HEK293T (cell line): ENCODE results near the gene EFNA5.

Source experiments
- CTCF ChIA-PET: fragments of 350-600 bp; formaldehyde crosslinking; extraction: SDS; loops from one replicate; lab custom pipeline; 2021; ENCODE audit warnings: antibody characterized with exemption, inconsistent platforms; lab: Yijun Ruan, JAX
- POLR2A ChIA-PET: fragments of 350-600 bp; formaldehyde crosslinking; extraction: SDS; loops from one replicate; lab custom pipeline; 2020; ENCODE audit warnings: antibody characterized with exemption, inconsistent platforms; lab: Yijun Ruan, JAX
- DNase-seq: peaks from one replicate; pipeline ENCODE4 v3.0.0; 2012; ENCODE audit warnings: mixed read lengths; ENCODE audit errors: extremely low spot score
- ARNT ChIP-seq: fragments of 450-650 bp; IDR thresholded peaks from 2 replicates; pipeline ENCODE4 v1.6.1; 2017; ENCODE audit warnings: mild to moderate bottlenecking
- BHLHE40 ChIP-seq: fragments of 450-650 bp; IDR thresholded peaks from 2 replicates; pipeline ENCODE4 v1.6.1; 2016; ENCODE audit warnings: mild to moderate bottlenecking, moderate library complexity, borderline replicate concordance
- CTBP1 ChIP-seq: fragments of 450-650 bp; IDR thresholded peaks from 2 replicates; pipeline ENCODE4 v1.6.1; 2016; ENCODE audit warnings: borderline replicate concordance
- ELF4 ChIP-seq: fragments of 450-650 bp; IDR thresholded peaks from 2 replicates; pipeline ENCODE4 v1.6.1; 2017; ENCODE audit warnings: antibody characterized with exemption
- FOXA1 ChIP-seq: fragments of 450-650 bp; IDR thresholded peaks from 2 replicates; pipeline ENCODE4 v1.6.1; 2016; ENCODE audit warnings: mild to moderate bottlenecking
- FOXK2 ChIP-seq: fragments of 450-650 bp; IDR thresholded peaks from 2 replicates; pipeline ENCODE4 v1.6.1; 2016; ENCODE audit warnings: mild to moderate bottlenecking
- FOXM1 ChIP-seq: fragments of 450-650 bp; IDR thresholded peaks from 2 replicates; pipeline ENCODE4 v1.6.1; 2017; ENCODE audit warnings: mild to moderate bottlenecking, borderline replicate concordance
- HDGF ChIP-seq: fragments of 450-650 bp; IDR thresholded peaks from 2 replicates; pipeline ENCODE4 v1.6.1; 2017; ENCODE audit warnings: antibody characterized with exemption, borderline replicate concordance
- L3MBTL2 ChIP-seq: fragments of 450-650 bp; conservative IDR thresholded peaks from 2 replicates; pipeline ENCODE4 v1.6.1; 2016; ENCODE audit warnings: mild to moderate bottlenecking
- LEF1 ChIP-seq: fragments of 450-650 bp; IDR thresholded peaks from 2 replicates; pipeline ENCODE4 v1.6.1; 2017; ENCODE audit warnings: mild to moderate bottlenecking, borderline replicate concordance
- NFRKB ChIP-seq: fragments of 450-650 bp; IDR thresholded peaks from 2 replicates; pipeline ENCODE4 v1.6.1; 2016; ENCODE audit warnings: mild to moderate bottlenecking, moderate library complexity
- PKNOX1 ChIP-seq: fragments of 450-650 bp; IDR thresholded peaks from 2 replicates; pipeline ENCODE4 v1.6.1; 2016
- SP1 ChIP-seq: fragments of 450-650 bp; IDR thresholded peaks from 2 replicates; pipeline ENCODE4 v1.6.1; 2017
- SUZ12 ChIP-seq: fragments of 450-650 bp; IDR thresholded peaks from 2 replicates; pipeline ENCODE4 v1.6.1; 2016; ENCODE audit warnings: mild to moderate bottlenecking
- TARDBP ChIP-seq: fragments of 450-650 bp; IDR thresholded peaks from 2 replicates; pipeline ENCODE4 v1.6.1; 2016
- ZNF384 ChIP-seq: fragments of 450-650 bp; IDR thresholded peaks from 2 replicates; pipeline ENCODE4 v1.6.1; 2016

The EFNA5 gene

GRCh38 chr5:107652408-107652807 lies 18.3 kb downstream of the EFNA5 start:
- CTCF ChIA-PET, result interaction anchor here (0.8 kb wide), 1 partner anchor 22 kb away, joined by 4 read pairs; no protein-coding TSS in a partner anchor
- POLR2A ChIA-PET, result no interaction called here
- DNase-seq, result no peak
- no peak for TF ChIP-seq ZNF384
- TF ChIP-seq FOXK2, result no peak
- TF ChIP-seq FOXM1, result no peak
- TF ChIP-seq SUZ12, result no peak
- TF ChIP-seq HDGF, result no peak
- TF ChIP-seq L3MBTL2, result no peak
- TF ChIP-seq LEF1, result no peak
- no peak for TF ChIP-seq SP1
- no peak for TF ChIP-seq NFRKB
- TF ChIP-seq BHLHE40, result no peak
- TF ChIP-seq PKNOX1, result no peak
- TF ChIP-seq ARNT, result no peak
- no peak for TF ChIP-seq FOXA1
- no peak for TF ChIP-seq CTBP1
- TF ChIP-seq TARDBP, result no peak
- TF ChIP-seq ELF4, result no peak

GRCh38 chr5:107651325-107651724 lies 19.4 kb downstream of the EFNA5 start:
- POLR2A ChIA-PET, result no interaction called here
- CTCF ChIA-PET, result interaction anchor here (1.3 kb wide), 1 partner anchor 11 kb away, joined by 4 read pairs; no protein-coding TSS in a partner anchor
- no peak for TF ChIP-seq SUZ12
- no peak for TF ChIP-seq HDGF
- TF ChIP-seq ZNF384, result no peak
- TF ChIP-seq ELF4, result no peak
- TF ChIP-seq FOXK2, result no peak
- no peak for TF ChIP-seq NFRKB
- TF ChIP-seq PKNOX1, result no peak
- no peak for TF ChIP-seq ARNT
- no peak for TF ChIP-seq CTBP1
- no peak for TF ChIP-seq FOXA1
- TF ChIP-seq SP1, result no peak
- no peak for TF ChIP-seq FOXM1
- TF ChIP-seq L3MBTL2, result no peak
- no peak for TF ChIP-seq BHLHE40
- TF ChIP-seq LEF1, result no peak
- TF ChIP-seq TARDBP, result no peak
- DNase-seq, result no peak

GRCh38 chr5:107646418-107646817 lies 24.3 kb downstream of the EFNA5 start:
- ChIA-PET CTCF (no interaction called here), POLR2A (interaction anchor here (1.4 kb wide), 1 partner anchor 29 kb away, joined by 3 read pairs; no protein-coding TSS in a partner anchor)
- no peak for TF ChIP-seq TARDBP
- TF ChIP-seq FOXA1, result no peak
- TF ChIP-seq BHLHE40, result no peak
- no peak for TF ChIP-seq FOXM1
- no peak for TF ChIP-seq PKNOX1
- no peak for TF ChIP-seq ELF4
- no peak for DNase-seq

GRCh38 chr5:107640568-107640967 lies 30.2 kb downstream of the EFNA5 start:
- no peak for DNase-seq
- ChIA-PET CTCF (interaction anchor here (1.7 kb wide), 1 partner anchor 10 kb away, joined by 4 read pairs; no protein-coding TSS in a partner anchor), POLR2A (no interaction called here)
- TF ChIP-seq ARNT (no peak), BHLHE40 (no peak), LEF1 (no peak)

- CTCF ChIA-PET, result interaction anchor here (1.7 kb wide), 1 partner anchor 11 kb away, joined by 4 read pairs; no protein-coding TSS in a partner anchor
- TF ChIP-seq LEF1, result no peak
- TF ChIP-seq FOXM1, result no peak
- no peak for TF ChIP-seq HDGF
- TF ChIP-seq SUZ12, result no peak
- TF ChIP-seq PKNOX1, result no peak
- TF ChIP-seq FOXK2, result no peak
- no peak for TF ChIP-seq L3MBTL2
- TF ChIP-seq FOXA1, result no peak
- no peak for TF ChIP-seq NFRKB
- no peak for TF ChIP-seq ZNF384
- TF ChIP-seq CTBP1, result no peak
- no peak for TF ChIP-seq TARDBP
- TF ChIP-seq BHLHE40, result no peak
- no peak for TF ChIP-seq ELF4
- DNase-seq, result no peak
- POLR2A ChIA-PET, result no interaction called here
Observed at GRCh38 chr5:107639990-107640389, 30.7 kb downstream of the EFNA5 start.

GRCh38 chr5:107636555-107636954 lies 34.2 kb downstream of the EFNA5 start:
- ChIA-PET POLR2A (no interaction called here), CTCF (interaction anchor here (1.3 kb wide), 1 partner anchor 17 kb away, joined by 3 read pairs; no protein-coding TSS in a partner anchor)
- no peak for TF ChIP-seq CTBP1
- no peak for DNase-seq
